HUDEP-2 (cell line): ENCODE data around the gene TMEM183A.

Experiments used
- DNase-seq, 76 experiments: peaks; one replicate each; lab custom pipeline; 2025; ENCODE audit not compliant: unreplicated experiment in 76 of 76; lab: John Stamatoyannopoulos, UW

Gene TMEM183A

DNA sequence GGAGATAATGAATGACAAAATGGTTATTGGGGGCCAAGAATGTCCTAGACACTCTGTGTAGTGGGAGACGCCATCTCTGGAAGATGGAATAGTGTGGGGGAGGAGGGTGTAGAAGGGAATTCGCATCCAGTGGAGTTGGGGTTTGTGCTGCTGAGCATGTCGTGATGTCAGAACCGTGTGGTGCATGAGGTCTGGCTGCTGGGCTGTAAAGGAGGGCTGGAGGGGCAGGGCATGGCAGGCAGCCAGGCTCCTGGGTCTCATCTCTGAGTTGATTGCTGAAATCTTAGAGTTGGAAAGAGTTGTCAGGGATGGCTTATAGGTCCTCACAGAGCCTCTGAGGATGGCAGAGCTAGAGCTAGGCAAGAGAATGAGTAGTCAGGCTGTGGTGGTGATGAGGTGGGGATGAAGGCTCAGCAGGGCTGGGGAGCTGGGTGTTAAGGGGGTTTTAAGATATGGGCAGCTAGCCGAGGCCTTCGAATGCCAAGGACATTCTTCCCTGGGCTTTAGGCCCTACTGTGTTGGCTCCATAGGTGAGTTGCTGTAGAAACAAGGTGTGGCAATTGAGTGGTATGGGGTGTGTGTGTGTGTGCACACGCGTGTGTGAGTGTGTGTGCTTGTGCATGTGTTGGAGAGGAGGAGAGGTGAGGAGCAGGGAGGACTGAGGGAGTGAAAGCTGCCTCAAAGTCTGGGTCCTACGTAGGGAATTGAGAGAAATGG lies 21.1 kb downstream of the TMEM183A start:
- no peak for DNase-seq

DNA sequence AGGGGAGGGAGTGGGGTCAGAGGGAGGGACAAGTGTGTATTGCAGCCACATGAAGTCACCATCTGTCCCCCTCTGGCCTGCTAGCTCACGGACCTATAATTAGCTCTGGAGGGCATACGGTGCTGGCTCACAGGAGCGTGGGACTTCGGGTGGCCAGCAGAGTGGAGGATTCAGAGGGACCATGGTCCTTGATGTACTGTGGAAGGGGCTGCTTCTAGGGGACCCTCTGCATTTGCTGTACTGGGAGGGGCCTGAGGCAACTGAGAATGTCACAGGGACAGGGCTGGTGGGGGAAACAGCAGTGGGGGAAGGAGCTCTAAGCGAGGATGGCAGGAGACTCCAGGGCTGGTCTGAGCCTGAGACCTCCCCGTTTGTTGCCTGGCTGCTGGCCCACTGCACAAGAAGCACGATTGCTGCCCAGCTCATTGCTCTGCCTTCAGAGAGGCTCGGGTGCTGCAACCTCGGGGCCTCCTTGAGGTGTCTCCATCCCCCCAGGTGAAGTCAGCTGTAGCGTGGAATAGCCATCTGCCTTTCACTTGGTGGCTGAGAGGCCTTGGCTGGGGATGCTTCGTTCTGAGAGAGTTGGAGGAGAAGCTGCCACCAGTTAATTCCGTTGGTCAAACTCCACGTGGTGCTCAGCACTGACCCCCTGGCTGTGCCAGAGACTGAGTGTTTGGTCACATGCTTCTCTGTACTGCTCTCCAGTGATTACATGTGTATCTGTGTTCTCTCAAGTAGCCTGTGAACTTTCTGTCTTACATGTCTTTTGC lies 21.8 kb downstream of the TMEM183A start:
- DNase-seq = no peak

DNA sequence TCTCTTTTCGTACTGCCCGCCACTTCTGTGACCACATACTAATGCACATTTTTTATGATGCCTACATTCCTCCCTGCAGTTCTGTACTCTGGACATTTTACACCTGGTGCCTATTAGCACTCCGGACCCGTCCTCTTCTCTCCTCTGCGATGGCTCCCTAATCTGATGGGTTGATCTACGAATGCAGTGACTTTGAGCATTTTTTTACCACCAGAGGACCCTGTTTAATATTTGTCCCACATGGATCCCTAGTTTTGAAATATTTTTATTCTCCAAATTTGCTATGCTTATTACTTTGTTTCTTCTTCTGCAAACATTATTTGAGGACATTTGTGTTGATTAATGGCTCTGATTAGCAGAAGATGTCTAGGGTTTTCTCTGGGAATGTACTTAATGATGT lies 24.3 kb downstream of the TMEM183A start:
- no peak for DNase-seq

DNA sequence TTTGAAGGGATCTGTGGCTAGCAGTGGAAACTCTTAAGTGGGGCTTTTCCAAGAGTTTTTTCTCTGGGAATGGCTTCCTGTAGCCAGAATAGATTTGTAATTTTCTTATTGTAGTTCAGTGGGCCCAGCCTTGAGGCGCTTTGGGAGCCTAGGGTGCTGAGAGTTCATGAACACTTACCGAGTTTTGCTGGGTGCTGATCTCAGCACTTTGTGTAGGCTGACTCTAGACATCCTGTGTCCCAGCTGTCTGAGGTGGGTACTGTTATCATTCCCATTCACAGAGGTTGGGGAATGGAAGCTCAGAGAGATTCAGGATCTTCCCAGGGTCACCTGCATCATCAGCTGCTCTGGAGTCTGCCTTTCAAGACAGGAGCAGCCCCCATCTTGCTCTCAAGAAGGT lies 26.1 kb downstream of the TMEM183A start:
- DNase-seq = no peak

DNA sequence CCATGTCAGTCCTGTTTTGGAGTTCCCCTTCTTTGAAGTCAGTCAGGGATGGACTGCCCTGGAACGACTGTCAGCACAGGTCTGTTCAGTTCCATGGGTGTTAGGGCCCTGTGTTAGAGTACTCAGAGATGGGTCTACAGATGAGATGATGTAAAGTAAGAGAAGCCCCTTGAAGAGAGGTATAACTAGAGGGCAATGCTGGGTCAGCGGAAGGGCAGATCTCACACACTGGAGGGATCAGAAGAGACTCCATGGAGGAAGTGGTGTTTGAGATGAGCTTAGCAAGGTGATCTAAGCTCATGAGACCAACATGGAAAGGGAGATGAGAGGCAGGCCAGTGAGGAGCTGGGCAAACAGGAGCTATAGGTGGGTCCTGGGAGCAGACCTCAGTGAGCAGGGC lies 26.7 kb downstream of the TMEM183A start:
- no peak for DNase-seq

DNA sequence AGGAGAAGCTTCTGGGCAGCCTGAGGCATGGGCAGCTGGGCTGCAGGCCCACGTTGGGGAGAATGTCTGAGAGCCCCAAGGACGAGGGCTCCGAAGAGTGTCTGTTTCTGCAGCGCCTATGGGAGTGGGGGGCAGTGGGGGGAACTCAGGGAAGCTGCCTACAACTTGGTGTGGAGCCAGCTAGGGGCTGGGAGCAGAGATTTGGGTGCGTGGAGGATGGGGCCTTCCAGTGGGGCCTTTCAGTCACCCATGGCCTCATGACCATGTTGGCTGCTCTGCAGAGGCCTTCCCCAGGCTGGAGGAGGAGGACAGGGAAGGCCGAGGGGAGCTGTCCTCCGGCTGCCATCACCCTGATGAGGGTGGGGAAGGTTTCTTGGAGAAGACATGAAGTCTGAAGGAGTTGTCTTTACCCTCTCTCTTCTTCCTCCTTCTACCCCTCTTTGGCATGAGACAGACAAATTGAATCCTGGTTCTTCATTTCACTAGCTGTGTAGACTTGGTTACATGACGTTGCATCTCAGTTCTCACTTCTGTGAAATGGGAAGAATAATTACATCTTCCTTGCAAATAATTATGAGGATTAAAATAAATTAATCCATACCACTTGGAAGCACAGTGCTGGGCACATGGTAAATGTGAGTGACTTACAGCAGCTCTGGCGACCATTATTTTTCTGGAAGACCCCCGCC lies 27.4 kb downstream of the TMEM183A start:
- no peak for DNase-seq

DNA sequence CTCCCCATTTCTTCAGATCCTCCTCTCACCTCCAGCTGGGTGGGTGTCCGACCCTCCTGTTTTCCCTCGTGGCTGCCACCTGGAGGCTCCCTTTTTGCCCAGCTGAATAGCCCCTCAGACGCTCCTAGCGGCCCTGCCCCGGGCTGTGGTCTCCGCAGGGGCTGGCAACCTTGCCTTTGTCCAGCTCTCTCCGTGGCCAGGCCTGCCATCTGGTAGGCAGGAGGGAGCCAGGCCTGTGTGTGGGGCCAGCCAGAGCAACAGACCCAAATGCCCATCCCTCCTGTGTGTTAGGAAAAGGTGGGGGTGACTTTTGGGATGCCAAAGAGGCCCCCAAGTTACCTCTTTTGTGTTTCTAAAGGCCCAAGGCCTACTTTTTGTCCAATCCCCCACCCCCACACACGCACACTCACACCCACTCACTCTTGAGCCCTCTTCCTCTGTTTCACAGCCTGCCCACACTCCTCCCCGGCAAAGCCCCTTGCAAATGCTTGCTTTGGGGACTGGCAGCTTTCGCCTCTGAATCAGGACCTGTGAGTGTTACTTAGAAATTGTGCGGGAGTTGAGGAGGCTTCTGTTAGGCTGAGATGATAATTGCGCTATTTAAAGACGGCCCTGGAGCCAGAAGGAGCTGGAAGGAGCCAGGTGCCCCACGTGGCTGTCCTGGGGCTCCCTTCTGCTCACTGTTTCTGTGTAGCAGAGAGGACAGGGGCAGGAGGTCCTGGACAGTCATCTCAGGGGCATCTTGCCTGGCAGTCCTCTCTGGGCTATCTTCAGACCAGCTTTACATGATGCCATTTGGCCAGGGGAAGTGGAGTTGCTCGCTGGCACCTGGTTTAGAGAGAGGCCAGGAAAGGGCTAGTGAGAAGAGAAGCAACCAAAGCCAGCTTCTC lies 28.2 kb downstream of the TMEM183A start:
- DNase-seq = no peak

DNA sequence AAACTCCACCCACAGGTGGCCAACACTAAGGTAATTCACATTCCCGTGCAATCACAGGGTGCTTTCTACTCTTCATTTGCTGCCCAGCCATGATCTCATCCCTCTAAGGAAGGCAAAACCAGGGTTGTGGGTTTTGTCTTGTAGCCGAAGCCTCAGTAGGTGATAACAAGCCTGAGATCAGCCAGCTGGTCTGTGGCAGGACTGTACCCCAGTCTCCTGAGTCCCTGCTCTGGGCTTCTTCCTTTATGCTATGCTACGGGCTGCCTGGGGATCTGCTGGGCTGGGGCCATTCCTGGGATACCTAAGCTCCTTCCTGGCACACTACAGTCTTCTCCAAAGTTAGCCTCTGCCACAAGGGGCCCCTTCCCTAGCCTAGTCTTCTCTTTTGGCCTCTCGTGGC lies 29.0 kb downstream of the TMEM183A start:
- no peak for DNase-seq

DNA sequence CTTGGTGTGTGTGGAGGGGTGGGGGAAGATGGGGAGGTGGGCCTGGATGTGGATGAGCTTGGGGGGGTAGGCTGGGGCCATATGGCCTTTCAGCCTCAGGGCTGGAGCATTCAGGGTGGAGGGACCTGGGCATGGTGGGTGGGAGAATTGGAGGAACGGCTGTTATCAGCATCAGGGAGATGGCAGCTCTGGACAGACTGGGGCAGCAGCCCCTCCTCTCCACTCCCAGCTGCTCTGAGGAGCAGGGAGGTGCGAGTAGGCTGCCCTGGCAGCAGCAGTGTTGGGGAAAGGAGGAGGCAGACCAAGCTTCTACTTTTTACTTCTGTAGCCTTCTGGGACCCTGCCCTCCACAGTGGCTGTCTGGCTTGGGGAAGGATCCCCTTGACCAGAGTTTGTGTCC lies 29.4 kb downstream of the TMEM183A start:
- DNase-seq = no peak

DNA sequence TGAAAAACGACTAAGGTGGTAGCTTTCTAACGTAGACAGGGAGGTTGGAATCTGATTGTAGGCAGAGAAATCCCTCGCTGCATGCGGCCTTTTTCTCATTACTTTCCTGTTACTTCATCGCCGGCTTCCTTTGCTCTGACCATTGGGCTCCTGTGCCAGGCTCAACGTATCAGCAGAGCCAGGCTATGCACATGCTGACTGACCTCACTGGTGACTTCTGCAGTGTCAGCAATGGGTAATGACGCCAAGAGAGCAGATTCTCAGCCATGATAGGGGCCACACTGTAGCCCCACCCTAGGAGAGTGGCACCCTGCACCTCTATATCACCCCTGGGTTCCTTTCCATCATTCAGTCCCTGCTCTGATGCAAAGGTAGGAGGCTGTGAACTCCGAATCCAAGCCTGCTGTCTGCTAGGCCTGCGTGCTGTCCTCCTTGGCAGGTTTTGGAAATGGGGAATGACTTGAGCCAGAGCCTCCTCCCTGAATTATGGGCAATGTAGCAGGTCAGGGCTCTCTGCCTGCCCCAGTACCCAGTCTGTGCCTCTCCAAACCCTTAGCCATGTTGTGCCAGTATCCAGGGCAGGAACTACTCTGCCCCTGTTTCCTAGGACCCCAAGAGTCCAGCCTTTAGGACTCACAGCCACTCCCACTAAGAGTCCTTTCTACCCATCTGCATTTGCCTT lies 30.5 kb downstream of the TMEM183A start:
- peak in 20 of 76 experiments; percentile 7 to 58 (median 22) for DNase-seq

DNA sequence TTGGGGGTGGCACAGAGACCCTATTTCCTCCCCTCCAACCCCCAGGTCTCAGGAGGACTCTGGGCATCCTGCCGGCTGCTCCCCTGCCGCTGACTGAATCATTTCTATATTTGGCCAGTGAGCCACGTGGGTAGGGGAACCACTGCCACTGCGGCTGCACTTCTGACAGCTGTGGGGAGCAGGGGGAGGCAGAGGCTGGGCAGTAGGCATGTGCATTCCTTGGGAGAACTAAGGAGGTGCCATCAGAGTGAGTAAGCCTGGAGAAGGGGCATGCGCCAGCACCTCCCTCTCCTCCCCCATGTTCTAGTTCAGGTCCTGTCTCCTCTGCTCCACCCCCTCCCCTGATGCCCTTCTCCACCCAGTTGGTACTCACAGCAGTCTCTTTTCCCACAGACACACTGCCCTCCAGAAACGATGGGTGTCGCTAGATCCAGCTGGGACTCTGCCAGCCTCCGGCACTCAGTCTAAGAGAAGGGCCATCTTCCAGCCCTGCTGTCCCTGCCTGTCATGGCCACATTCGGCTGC lies 31.1 kb downstream of the TMEM183A start:
- peak in 13 of 76 experiments; percentile 4 to 35 (median 18) for DNase-seq

DNA sequence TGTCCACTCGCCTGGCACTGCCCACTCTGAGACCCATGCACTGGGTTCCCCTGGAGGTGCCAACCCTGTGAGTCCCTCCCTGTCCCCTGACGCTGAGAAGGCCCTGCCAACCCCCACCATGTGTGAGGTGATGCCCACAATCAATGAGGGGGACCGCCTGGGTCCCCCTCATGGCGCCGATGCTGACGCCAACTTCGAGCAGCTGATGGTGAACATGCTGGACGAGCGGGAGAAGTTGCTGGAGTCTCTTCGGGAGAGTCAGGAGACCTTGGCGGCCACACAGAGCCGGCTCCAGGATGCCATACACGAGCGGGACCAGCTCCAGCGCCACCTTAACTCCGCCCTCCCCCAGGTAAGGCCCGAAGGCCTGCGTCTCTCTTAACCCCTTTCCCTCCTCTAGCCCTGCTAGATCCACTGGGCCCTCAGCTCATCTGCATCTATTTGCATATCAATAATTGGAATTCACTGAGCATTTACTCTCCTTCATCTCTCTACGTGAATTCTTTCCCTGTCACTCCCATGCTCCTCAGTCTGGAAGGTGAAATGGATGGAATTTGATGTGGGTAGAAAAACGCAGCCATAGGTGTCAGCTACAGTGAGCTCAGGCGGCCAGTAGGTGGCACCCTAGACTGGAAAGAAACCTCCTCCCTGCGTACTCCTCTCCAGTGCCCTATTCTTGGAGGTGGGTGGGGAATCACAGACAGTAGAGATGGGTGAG lies 31.9 kb downstream of the TMEM183A start:
- peak in 47 of 76 experiments; percentile 9 to 68 (median 35) for DNase-seq

DNA sequence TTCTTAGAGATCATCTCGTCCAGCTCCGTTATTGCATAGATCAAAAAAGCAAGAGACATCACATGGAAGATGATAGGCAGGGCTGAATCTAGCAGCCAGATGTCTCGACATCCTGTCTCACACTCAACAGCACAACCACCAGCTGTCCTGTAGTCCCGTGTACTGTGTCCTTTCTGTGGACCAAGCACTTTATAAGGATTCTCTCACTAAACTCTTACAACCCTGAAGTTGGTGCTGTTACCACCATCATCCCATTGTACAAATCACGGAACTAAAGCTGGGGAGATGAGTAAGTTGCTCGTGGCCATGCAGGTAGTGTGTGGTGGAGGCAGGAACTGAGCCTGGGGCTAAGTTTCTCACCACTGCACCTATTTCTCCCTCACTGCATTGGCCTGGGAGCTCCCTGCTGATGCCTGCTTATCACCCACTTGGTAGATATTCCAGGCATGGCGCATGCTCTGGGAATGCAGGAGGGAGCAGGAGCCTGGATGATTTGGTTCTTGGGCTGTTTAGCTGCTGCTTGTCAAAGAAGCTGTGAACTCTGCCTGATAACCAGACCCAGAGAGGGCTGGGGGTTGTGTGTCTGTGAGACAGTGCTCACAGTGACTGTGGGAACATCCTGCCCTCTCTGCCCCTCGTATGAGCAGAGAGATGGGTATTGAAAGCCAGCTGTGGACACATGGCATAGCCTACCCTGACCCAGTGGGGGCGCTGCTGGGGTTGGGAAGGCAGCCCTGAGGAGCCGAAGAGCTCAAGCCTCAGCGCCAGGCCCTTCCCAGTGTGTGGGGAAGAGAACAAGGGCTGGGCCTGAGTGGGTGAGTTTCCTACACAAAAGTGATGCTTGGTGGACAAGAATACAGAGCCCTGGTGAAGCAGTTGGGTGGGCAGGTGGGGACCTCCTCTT lies 32.7 kb downstream of the TMEM183A start:
- DNase-seq = peak in 1 of 76 experiments; percentile 24

DNA sequence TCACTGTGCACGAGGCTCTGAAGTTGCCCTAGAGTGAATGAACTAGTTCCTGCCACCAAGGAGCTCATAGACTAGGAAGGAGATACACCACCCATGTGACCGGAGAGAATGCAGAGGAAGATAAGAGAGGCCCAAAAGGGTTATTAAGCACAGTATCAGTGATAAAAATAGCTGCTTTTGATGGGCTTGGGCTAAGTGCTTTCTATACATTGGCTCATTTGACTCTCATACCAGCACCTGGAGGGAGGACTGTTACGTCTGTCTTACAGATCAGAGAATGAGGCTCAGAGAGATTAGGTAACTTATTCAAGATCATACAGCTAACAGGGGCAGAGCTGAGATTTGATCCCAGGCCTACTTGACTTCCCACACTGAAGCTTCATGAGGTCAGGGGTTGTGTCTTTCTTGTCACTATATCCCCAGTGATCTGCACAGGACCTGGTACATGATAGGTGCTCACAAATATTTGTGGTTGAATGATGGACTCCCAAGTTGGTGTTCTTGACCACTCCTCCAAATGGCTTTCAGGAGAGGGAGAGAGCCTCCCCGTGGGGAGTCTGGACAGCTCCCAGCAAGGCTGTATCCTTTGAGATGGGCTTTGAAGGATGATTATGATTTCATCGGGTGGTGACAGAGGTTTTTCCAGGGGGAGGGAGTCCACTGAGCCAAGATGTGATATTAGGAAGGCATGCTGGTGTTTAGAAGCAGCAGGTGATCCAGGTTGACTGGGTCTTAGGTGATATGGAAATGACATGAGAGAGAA lies 33.5 kb downstream of the TMEM183A start:
- DNase-seq = peak in 1 of 76 experiments; percentile 12

DNA sequence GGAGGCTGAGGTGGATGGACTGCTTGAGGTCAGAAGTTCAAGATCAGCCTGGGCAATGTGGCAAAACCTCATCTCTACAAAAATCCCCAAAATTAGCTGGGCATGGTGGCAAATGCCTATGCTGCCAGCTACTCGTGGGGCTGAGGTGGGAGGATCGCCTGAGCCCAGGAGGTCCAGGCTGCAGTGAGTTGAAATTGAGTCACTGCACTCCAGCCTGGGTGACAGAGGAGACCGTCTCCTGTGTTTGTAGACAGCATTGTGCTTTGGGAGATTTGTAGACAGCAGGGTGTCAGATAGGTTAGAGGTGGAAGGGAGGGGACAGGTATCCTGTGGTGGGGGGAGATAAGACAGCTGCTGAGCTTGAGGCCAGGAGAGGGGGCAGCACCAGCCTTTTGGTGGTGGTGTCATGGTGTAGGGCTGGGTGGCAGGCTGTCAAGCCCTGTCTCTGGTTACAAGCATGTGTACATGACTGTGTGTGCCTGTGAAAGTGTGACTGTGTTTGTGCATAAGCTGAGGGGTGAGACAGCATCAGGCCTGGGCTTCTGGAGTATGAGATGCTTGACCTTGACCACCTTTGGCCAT lies 34.3 kb downstream of the TMEM183A start:
- no peak for DNase-seq

DNA sequence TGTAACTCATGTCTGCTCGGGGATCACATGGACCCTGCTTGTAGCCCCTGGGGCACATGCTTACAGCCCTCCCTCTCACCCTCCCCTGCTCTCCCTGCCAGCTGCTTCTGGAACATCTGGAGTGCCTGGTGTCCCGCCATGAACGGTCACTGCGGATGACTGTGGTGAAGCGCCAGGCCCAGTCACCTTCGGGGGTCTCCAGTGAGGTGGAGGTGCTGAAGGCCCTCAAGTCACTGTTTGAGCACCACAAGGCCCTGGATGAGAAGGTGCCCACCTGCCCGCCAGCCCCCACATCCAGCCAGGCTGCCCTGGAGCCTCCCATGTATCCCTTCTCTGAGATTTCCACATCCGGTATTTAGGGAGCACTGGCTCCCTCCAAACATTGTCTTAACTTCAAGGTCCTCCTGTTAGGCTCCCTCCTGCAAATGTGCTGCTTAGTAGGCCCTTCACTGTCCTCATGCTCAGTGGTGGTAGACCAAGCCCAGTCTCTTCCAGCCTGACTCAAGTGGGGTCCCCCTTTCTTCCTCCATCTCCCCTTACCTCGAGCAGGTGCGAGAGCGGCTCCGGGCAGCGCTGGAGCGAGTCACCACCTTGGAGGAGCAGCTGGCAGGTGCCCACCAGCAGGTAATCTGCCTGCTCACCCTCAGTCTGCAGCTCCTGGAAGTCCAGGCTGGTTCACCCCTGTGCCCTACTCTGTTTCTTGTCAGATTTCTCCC lies 36.8 kb downstream of the TMEM183A start:
- no peak for DNase-seq
